Tongue (tissue), 3 donors: ENCODE results near the gene CMTM6. TPM values are rescaled to one million over a fixed set of nuclear protein-coding genes. Genes with fewer than 3 reads are reported as not detected.
"Not testable (repeated sequence)": the region's sequence is repeated elsewhere in the genome, so short reads cannot be mapped to it uniquely, and the experiment has no call there.

Experiments
- DNase-seq: peaks from one replicate; pipeline ENCODE4 v3.0.0-alpha.2; 2015
- small RNA-seq: library from RNA; depleted of rRNA; stranded (forward); fragments of <200 nt; gene quantifications from one replicate; pipeline ENCODE3, GENCODE V24; 2014; ENCODE audit warnings: low replicate concordance
- total RNA-seq: library from RNA; depleted of rRNA; stranded (reverse); fragments of >200 nt; gene quantifications from one replicate; pipeline ENCODE4 v1.2.3, GENCODE V29; 2014

CMTM6 gene
- total RNA-seq, 1 donor from 2014 or later: 75.1 TPM

DNA sequence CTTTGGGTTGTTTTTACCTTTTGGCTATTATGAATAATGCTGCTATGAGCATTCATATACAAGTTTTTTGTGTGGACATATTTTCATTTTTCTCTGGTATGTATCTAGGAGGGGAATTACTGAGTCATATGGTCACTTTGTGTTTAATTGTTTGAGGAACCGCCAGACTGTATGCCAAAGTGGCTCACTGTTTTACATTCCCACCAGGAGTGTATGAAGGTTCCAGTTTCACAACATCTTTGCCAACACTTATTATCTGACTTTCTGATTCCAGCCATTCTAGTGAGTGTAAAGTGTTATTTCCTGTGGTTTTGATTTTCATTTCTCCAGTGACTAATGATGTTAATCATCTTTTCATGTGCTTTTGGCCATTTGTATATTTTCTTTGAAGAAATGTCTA lies 59.2 kb downstream of the CMTM6 start:
- no peak for DNase-seq

DNA sequence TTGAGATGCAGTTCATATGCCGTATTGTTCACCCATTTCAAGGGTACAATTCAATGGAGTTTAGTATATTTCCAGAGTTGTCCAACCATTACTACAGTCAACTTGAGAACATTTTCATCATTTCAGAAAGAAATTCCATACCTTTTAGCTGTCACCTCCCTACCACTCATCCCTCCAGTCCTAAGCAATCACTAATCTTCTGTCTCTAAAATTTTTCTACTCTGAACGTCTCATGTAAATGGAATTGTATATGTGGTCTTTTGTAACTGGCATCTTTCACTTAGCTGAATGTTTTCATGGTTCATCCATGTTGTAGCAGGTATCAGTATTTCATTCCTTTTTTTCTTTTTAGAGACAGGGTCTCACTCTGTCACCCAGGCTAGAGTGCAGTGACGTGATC lies 59.9 kb downstream of the CMTM6 start:
- DNase-seq: no peak

DNA sequence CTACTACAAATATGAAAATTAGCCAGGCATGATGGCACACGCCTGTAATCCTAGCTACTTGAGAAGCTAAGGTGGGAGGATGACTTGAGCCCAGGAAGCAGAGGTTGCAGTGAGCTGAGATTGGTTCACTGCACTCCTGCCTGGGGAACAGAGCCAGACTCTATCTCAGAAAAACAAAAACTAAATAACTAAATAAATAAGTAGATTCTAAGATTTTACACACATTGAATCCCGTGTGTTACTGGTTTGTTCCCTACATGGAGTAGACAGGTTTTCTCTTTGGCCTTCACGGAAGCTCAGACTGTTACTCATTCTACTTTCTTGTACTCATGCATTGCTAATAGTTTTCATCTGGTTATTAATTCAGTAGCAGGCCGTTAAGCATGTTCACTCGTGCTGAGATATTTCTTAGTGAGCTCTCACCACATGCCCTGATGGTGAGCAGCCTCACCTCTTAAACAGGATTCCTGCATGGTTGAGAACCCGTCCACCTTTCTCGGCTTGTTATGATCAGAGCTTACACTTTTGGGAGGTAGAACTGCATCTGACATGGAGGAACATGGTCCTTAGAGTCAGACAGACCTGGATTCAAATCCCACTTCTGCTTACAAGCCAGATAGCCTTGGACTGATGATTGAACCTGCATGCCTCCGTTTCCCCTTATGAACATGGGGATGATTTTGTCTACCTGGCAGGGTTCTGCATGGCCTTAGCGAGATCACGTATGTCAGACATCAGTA lies 61.9 kb downstream of the CMTM6 start:
- DNase-seq: no peak

DNA sequence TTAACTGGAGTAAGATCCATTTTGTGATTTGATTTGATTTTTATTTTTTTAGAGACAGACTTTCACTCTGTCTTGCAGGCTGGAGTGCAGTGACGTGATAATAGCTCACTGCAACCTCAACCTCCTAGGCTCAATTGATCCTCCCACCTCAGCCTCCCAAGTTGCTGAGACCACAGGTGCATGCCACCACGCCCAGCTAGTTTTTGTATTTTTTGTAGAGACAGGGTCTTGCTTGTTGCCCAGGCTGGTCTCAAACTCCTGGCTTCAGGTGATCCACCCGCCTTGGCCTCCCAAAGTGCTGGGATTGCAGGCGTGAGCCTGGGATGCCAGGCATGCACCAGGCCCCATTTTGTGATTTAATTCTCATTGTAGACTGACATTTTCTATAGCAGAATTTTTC lies 63.2 kb downstream of the CMTM6 start:
- DNase-seq: not testable (repeated sequence)

DNA sequence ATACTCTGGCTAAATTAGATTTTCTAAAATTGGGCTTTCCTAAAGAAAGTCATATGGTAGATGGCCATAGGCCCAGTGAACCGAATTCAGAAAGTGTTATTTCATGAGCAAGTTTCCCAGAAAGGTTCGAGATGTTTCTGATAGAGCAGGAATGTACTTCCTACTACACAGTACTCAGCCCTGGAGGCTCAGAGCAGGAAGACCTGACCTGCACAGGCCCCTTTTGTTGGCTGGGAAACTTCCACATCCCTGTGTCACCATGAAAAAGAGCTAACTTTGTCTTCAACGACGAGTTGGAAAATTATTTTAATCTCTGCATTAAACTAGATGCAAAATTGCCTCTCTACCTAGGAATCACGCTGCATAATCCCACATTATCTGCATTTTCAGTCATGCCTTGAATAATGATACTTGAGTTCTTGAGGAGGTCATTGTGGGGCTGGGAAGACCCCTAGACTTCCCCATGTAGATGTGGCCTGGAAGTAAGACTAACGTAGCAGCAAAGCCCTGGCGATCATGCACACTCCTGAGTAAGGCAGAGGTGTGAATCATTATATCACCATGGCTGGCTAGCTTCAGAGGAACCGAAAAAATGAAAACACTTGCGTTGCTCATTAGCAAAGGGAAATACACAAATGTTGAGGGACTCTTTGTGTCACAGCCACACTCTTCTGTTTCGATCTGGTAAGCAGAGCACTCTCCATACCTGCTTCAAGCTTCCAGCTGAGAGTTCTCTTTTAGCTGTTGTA lies 63.9 kb downstream of the CMTM6 start:
- DNase-seq: no peak

DNA sequence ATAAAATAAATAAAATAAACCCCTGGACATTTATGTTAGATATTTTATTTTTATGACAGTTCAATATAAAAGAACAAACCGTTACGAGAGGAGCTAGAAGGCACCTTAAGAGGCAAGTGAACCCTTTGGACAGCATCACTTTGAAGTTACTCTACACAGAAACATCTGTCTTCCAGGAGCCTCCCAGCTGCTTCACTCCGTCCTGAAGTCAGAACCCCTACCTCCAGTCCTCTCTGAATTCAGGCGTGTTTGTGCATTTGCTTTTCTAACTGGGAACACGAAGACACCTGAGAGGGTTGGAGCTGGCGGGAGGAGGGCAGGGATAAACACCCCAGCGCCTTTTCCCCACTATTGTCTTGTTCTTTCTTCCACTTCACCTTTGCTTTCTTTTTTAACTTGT lies 64.8 kb downstream of the CMTM6 start:
- no peak for DNase-seq

DNA sequence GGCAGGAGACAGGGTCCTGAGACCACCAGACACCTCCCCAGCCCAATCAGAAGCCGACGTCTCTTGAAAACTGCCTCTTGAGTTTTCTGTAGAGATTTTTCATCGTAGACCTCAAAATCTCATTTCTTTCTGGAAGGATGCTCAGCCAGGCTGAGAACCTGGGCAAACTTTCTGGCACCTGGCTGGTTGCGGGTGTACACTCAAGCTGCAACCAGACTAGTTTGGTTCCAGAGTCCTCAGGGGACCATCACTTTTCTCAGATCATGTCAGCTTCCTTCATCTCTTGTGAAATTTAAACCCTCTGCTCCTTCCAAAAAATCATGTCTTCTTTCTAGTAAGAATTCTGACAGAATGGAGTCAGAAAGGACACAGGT lies 65.8 kb downstream of the CMTM6 start:
- DNase-seq: no peak

DNA sequence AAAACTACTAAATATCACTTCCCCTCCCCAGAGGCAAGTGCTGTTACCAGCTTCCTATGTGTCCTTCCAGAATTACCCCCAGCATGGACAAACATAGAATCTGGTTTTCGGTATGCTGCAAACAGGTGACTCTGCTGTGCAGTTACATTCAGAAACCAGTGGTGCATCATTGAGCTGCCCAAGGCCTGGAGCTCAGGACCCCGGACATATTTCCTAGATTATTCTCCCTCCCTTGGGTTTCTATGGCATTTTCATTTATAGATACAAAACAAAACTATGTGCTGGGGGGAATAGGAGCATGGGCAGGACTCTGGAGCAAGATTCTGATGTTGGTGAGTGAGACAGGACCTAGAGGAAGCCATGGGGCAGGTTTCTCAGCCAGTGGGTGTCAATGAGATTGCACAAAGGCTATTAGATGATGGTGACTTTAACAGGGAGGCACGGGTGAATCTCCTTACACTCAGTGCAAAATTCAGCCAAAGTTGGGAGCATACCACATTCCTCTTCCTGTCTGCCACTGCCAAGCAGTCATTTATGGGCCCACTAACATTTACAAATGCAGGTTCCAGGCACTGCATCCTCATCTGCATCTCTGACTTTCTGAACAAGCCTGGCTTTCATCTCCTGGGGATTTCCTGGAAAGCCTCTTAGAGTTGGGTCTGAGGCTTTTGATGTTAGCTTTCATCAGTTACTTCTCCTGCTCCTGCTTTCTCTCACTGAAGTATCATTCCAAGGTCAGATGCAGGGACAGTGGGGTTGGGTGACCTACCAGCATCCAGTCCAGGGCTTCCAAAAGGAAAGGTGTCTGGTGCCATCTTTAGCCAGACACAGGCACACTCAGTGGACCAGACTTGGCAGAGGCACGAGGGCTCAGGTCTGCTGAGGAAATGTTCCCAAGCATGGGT lies 66.5 kb downstream of the CMTM6 start:
- DNase-seq: no peak

DNA sequence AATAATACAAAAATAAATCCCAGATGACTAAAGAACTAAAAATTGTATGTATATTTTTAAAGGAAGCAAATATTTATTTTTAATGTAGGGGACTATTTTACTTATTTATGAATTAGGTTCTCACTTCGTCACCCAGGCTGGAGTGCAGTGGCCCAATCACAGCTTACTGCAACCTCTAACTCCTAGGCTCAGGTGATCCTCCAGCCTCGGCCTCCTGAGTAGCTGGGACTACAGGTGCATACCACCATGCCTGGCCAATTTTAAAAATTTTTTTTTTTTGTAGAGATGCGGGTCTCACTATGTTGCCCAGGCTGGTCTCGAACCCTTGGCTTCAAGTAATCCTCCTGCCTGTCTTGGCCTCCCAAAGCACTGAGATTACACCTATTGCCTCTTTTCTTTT lies 68.4 kb downstream of the CMTM6 start:
- DNase-seq: no peak

DNA sequence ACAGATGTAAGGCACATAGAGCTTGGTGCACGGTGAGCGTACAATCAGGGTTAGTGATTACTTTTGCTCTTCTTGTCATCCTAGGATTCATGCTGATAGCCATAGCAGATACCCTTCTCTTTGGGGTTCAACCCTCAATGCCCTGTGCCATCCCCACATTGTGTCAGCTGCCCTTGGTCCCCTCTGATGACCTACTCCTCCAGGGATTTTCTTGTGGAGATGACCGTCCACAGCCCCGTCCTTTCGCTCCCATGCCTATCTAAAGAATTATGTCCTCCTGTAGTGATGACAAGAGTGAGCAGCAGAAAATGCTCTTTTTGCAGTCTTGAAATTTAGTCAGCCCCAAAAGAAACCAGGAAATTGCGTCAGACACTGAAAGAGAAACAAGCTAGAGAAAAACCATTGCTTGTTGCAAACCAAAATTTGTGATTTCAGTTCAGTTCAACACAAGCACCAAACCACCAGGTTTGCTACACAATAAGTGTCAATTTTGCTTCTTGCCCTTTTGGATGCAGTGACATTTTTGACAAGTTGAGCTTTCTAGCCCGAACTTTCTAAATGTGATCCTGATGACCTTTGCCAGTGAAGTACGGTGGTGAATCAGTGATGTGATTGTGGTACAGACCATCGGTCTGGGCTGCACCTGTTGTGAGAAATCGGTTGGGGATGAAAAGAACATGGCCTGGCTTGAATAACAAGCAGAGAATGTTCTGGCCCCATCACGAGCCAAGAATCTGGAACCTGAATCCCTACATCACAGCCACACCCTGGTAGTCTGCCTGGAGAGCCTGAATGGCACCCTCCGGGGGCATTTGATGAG lies 69.7 kb downstream of the CMTM6 start:
- no peak for DNase-seq

DNA sequence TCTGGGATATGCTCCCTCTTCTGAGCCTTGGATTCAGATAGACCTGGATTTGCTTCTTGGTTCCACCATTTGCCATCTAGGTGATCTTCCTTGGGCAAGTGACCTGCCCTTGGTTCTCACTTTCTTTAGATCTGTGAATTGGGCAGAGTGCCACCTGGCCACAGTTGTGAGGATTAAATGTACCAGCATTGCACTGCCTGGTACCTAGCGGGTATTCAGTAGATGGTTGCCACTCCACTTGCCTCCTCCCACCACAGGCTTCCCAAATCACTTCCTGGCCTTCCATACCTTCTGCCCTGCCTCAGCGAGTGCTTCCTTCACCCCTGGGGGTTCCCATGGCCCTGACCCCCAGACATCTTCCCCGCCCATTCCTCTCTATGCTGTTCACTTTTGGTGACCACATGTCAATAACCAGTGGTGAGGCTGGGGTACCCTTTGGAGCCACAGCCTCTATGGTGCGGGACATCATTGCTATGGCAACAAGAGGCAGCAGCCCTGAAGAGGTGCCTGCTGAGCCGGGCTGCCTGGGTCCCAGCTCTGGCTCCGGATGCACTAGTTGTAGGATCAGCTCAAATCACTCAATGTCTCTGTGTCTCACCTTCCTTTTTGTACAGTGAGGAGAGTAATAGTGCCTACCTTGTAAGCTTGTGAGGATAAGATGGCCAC lies 70.5 kb downstream of the CMTM6 start:
- no peak for DNase-seq

DNA sequence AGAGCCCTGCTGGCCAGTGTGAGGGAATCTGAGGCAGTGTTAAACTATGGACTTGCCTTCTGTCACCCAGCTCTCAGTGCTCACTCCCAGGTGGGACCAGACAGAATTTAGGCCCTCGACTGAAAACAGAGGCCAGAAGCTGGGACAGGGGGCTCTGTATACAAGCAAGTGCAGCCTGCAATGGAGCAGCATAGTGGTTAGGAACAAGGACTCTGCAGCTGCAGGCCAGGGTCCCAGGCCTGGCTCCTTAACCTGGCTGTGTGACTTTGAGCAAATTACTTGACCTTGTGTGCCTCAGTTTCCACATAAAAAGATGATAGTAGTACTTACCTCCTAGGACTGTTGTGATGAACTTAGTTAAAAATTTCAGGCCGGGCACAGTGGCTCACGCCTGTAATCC lies 71.2 kb downstream of the CMTM6 start:
- DNase-seq: no peak

Small RNA genes within 50 kb of the gene (small RNA-seq; reads per million reads assigned to genes)
- gene MIR548AY: 0.16 reads per million, percentile 9 among the genes with 10 or more reads in this experiment

Other genes with a start within 250 kb of the CMTM6 start
- 6.3 TPM for gene CMTM7, start 111.0 kb downstream of the CMTM6 start, total RNA-seq
- gene DYNC1LI1, start 68.0 kb upstream of the CMTM6 start, total RNA-seq: 50.8 TPM
- 23.7 TPM for gene CNOT10, start 182.3 kb upstream of the CMTM6 start, total RNA-seq